Peyer's patch (tissue), 4 donors: ENCODE results near the gene AUTS2. TPM values are rescaled to one million over a fixed set of nuclear protein-coding genes. Genes with fewer than 3 reads are reported as not detected.

Source experiments
- DNase-seq, 3 donors: peaks; one replicate each; pipeline ENCODE4 v3.0.0-alpha.2; 2017 to 2019
- H3K27ac ChIP-seq, 4 donors: fragments of 200-600 bp; sonication (generic); one replicate each; pipeline ENCODE4 v1.5.1; 2016 to 2019
- H3K27me3 ChIP-seq, 2 donors: fragments of 200-600 bp; sonication (generic); one replicate each; pipeline ENCODE4 v1.5.1; 2019
- H3K36me3 ChIP-seq, 3 donors: fragments of 200-600 bp; sonication (generic); one replicate each; pipeline ENCODE4 v1.5.1; 2016 to 2019
- H3K4me1 ChIP-seq, 4 donors: fragments of 200-600 bp; sonication (generic); one replicate each; pipeline ENCODE4 v1.5.1; 2016 to 2019
- H3K4me3 ChIP-seq, 4 donors: fragments of 200-600 bp; sonication (generic); 1 replicate in 3 of 4; 2 replicates in 1 of 4; pipeline ENCODE4 v1.5.1; 2016 to 2019; ENCODE audit warnings: mild to moderate bottlenecking in 1 of 4
- H3K9me3 ChIP-seq, 4 donors: fragments of 200-600 bp; sonication (generic); one replicate each; pipeline ENCODE4 v1.5.1; 2016 to 2019; ENCODE audit warnings: mild to moderate bottlenecking in 1 of 4
- POLR2A ChIP-seq, 2 donors: fragments of 450-650 bp; IDR thresholded peaks; one replicate each; pipeline ENCODE4 v1.5.1; 2017; ENCODE audit warnings: antibody characterized with exemption in 2 of 2, mild to moderate bottlenecking in 2 of 2, moderate library complexity in 2 of 2
- total RNA-seq, 4 donors: library from RNA; depleted of rRNA; stranded (reverse); fragments of >200 nt; gene quantifications; one replicate each; pipeline ENCODE4 v1.1.0, GENCODE V29; 2016
- TF ChIP-seq, protein P1 (sequence below), 6 experiments: fragments of 450-650 bp in 4 of 6; fragments of 200-600 bp in 2 of 6; sonication (generic) in 1 of 6; IDR thresholded peaks; one replicate each; pipeline ENCODE4 v1.5.1; 2017 to 2019; ENCODE audit warnings: antibody characterized with exemption in 6 of 6, mild to moderate bottlenecking in 3 of 6, moderate library complexity in 1 of 6

Gene AUTS2
- total RNA-seq, 4 donors from 2014 or later, result 55.9 to 90.0 (median 72.6) TPM

DNA sequence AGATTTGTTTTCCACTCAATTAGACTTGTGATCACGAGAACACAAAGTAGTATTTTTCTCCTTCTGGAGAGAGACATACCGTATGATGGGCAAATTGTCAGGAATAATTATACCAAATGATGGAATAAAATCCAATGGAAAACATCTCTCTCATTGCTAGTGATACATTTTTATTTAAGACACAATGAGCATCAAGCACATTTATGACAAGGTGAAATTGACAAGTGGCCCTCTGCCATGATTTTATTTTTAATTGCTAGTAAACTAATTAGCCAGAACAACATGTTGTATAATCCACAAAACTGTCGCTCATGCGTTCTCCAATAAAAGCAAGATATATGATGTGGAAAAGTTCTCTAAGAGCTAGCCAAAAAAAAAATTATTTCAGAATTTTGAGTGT, 620.8 kb downstream of the AUTS2 start:
- Histone ChIP-seq H3K27me3 (no peaks in the 10 kb centered on the region), H3K27ac (no peak overlapping the region), H3K36me3 (no peaks in the 10 kb centered on the region), H3K4me3 (no peak overlapping the region), H3K4me1 (no peaks in the 10 kb centered on the region), H3K9me3 (no peaks in the 10 kb centered on the region)
- no peak for DNase-seq
- TF ChIP-seq, protein P1, sequence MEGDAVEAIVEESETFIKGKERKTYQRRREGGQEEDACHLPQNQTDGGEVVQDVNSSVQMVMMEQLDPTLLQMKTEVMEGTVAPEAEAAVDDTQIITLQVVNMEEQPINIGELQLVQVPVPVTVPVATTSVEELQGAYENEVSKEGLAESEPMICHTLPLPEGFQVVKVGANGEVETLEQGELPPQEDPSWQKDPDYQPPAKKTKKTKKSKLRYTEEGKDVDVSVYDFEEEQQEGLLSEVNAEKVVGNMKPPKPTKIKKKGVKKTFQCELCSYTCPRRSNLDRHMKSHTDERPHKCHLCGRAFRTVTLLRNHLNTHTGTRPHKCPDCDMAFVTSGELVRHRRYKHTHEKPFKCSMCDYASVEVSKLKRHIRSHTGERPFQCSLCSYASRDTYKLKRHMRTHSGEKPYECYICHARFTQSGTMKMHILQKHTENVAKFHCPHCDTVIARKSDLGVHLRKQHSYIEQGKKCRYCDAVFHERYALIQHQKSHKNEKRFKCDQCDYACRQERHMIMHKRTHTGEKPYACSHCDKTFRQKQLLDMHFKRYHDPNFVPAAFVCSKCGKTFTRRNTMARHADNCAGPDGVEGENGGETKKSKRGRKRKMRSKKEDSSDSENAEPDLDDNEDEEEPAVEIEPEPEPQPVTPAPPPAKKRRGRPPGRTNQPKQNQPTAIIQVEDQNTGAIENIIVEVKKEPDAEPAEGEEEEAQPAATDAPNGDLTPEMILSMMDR (IDR thresholded peaks at IDR 0.05), result no peak
- no peak for TF ChIP-seq POLR2A (IDR thresholded peaks at IDR 0.05)

DNA sequence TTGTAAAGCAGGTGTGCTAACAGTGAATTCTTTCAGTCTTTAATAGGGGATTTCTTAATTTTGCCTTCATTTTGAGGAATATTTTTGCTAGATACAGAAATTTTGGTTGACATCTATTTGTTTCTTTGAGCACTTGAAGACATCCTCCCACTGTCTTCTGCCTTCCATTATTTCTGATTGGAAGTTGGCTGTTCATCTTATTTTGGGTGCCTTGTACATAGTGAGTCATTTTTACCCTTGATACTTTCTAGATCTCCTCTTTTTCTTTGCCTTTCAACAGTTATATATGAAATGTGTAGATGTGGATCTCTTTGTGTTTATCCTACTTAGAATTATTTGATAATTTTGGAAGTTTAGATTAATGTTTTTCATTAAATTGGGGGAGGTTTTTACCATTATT, 631.0 kb downstream of the AUTS2 start:
- Histone ChIP-seq H3K9me3 (no peaks in the 10 kb centered on the region), H3K4me3 (no peak overlapping the region), H3K36me3 (no peaks in the 10 kb centered on the region), H3K27ac (no peak overlapping the region), H3K4me1 (no peaks in the 10 kb centered on the region), H3K27me3 (no peaks in the 10 kb centered on the region)
- no peak for DNase-seq
- TF ChIP-seq POLR2A (IDR thresholded peaks at IDR 0.05), result no peak
- TF ChIP-seq, protein P1 (IDR thresholded peaks at IDR 0.05), result no peak

DNA sequence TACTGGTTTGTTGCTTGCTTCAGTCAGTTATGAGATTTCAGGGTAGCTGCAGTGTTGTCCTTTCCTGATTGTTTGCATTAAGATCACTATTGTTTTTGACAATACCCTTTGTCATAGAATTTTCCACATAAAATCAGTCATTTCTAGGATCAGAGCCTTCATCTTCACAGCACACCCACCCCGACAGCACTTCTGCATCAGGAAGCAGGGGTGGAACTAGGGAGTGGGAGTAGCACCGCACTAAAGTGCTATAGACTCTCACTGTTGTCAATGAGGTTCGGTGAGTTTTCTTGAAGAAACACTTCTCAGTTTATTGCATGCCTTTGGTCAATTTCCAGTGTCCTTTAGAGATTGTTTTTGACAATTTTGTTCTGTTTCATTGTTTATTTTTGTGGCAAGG, 632.5 kb downstream of the AUTS2 start:
- Histone ChIP-seq H3K4me1 (no peaks in the 10 kb centered on the region), H3K4me3 (no peak overlapping the region), H3K27ac (no peak overlapping the region), H3K27me3 (no peaks in the 10 kb centered on the region), H3K36me3 (no peaks in the 10 kb centered on the region), H3K9me3 (no peaks in the 10 kb centered on the region)
- DNase-seq, result no peak
- TF ChIP-seq POLR2A (IDR thresholded peaks at IDR 0.05), result no peak
- TF ChIP-seq, protein P1 (IDR thresholded peaks at IDR 0.05), result no peak

DNA sequence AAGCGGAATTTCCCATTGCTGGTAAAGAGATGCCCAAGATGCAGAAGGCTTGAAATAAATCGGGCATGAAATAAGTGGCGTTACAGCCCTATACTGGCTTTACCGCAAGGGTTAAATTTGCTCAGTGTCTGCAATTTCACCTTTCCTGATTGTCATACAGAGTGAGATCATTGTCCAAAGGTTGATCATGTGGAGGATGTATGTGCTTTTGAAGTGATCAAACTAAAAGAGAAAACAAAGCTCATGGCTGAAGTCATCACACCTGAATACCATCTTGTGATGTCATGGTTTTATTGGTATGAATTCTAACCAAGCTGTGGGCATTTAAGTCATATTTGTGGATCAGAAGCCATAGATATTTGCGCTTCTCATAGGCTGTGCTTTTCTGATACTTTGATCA, 635.5 kb downstream of the AUTS2 start:
- TF ChIP-seq POLR2A (IDR thresholded peaks at IDR 0.05), result no peak
- TF ChIP-seq, protein P1 (IDR thresholded peaks at IDR 0.05), result no peak

DNA sequence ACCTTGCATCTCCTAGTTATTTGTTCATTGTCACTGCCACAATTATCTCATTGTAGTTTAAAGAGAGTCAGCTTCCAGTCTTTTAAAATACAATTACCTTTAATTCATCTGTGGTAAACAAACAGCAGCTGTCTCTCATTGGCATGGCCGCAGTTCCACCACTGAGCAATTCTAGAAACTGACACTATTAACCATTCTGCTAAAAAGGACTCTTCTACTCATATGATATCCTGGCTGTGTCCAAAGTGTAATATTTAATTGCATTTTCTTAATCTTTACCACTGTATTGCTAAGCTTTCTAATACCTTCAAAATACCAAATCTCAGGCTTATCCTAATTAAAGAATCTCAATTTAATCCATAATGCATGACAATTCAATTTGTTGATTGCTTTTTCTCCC, 639.0 kb downstream of the AUTS2 start:
- H3K4me3 ChIP-seq, result no peak overlapping the region
- no peaks in the 10 kb centered on the region for H3K36me3 ChIP-seq
- DNase-seq, result no peak
- no peaks in the 10 kb centered on the region for H3K4me1 ChIP-seq
- no peak overlapping the region for H3K27ac ChIP-seq
- no peaks in the 10 kb centered on the region for H3K9me3 ChIP-seq
- TF ChIP-seq, protein P1 (IDR thresholded peaks at IDR 0.05), result no peak
- TF ChIP-seq POLR2A (IDR thresholded peaks at IDR 0.05), result no peak
- no peaks in the 10 kb centered on the region for H3K27me3 ChIP-seq

More for the DNA sequence above, 635.5 kb downstream of the AUTS2 start:
- Histone ChIP-seq H3K36me3 (no peaks in the 10 kb centered on the region), H3K27me3 (no peaks in the 10 kb centered on the region), H3K27ac (no peak overlapping the region), H3K9me3 (no peaks in the 10 kb centered on the region), H3K4me3 (no peak overlapping the region), H3K4me1 (no peaks in the 10 kb centered on the region)
- no peak for DNase-seq
